Activated CD4-positive, CD25-positive, alpha-beta regulatory T cell treated with anti-CD3 and anti-CD28 coated beads, Interleukin-2, amount 50 U/mL, for 72 hours (primary cell): ENCODE results near the gene LCA5L.
"Not testable (repeated sequence)": the region's sequence is repeated elsewhere in the genome, so short reads cannot be mapped to it uniquely, and the experiment has no call there.

Source experiments
- DNase-seq: peaks from one replicate; pipeline ENCODE4 v3.0.0; 2021

The LCA5L gene

DNA sequence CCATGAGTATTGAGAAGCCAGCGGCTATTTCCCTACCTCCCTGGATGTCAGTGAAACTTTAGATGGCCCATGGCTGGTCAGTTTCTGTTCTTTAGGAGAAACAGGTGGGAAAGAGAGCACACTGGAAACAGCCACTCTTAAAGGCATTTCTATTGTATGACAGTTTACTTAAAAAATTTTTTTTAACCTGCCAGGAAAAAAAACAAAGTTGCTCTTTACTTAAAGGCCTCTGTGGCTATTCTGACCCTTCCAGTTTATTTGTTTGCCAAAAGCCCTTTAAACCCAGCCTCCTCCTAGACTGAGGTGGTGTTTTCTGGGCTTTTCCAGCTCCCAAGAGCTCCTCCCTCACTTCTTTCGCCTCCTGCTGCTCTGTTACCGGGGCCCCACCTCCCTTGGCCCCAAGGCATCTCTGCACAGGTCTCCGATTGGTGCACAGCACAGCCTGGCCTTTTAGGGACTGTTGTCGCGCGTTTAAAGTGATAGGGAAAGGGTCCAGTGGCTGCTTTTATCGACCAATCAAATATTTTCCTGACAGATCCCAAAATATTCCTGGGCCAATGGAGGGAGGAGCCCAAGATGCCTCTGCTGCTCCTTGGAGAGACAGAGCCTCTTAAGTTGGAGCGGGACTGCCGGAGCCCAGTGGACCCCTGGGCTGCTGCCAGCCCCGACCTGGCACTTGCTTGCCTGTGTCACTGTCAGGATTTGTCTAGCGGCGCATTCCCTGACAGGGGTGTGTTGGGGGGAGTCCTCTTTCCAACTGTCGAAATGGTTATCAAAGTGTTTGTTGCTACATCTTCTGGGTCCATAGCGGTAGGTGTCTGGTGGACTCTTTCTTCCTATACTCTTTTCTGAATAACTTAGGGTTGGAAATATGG is 6.0 kb upstream of the LCA5L start, which contains the start of gene SH3BGR:
SH3BGR (plus strand) TSS at position 639 of the 875 bp plus-strand sequence; CDS start at position 766, 127 bp downstream.
- DNase-seq, result no peak

DNA sequence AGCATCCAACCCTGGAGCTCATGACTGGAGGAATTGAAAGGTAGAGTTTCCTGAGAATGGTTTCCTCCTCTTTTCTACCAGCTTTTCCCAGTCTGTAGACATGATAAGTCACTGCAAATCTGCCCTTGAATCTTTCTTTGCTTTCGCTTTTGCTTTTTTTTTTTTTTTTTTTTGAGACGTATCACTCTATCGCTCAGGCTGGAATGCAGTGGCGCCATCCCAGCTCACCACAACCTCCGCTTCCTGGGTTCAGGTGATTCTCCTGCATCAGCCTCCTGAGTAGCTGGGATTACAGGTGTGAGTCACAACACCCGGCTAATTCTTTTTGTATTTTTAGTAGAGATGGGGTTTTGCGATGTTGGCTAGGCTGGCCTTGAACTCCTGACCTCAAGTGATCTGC is 1.7 kb upstream of the LCA5L start:
- DNase-seq, result no peak

- no peak for DNase-seq
Observed at GRCh38 chr21:39444421-39445180, 977 bp downstream of the LCA5L start.

GRCh38 chr21:39441502-39442475 is 3.8 kb downstream of the LCA5L start:
- no peak for DNase-seq

GRCh38 chr21:39439232-39439631 is 6.3 kb downstream of the LCA5L start:
- no peak for DNase-seq

DNA sequence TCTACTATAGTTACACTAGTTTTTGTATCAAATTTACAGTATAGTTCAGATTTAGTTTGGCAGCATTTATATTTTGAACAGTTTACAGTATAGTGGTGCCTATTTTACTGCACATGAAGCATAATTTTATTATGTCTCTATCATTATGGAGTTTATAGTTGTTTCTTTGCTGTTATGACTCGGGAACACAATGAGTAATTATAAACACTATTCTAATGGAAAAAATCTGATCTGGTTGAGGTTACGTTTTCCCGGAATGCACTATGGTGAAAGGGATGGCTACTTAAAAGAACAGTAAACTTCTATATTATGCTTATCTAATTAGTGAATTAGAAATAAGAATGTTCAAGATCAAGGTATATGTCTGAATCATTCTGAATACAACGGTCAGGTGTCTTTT is 10.6 kb downstream of the LCA5L start:
- DNase-seq, result no peak

DNA sequence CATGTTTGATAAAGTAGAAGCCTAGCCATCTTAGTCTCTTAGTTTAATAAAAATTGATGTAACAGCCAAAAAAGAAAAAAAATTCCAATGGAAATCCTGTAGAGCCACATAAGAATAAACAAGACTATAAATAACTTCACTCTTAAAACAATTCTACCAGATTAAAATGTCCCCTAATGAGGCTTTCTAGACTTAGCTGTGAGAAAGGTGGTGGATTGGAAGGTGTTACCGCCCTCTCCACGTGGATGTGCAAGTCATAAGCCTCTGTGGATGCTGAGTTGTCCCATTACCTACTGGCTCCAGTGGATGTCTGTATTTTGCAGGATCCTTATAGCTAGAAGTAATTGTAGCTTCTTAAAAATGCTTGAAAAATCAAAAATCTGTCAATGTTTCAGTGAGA is 14.6 kb downstream of the LCA5L start:
- no peak for DNase-seq

DNA sequence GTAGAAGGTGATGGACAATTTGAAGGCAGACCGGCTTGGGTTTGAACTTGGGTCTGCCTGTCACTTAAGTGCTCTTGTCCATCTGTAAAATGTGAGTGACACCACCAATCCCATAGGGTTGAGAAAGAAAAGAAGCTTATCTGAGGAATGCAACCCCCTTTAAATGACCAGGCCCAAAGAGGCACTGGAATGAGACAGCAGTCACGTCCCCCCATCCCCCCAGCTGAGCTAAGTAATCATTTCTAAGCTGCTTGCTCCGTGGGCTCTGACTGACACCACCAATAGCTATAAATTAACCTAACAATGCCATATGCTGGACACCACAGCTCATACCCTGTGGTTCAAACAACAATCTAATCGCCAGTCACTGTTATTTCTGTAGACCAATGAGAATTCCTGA is 15.1 kb downstream of the LCA5L start:
- no peak for DNase-seq

- DNase-seq, result no peak
Observed at GRCh38 chr21:39430016-39430415, 15.6 kb downstream of the LCA5L start.

DNA sequence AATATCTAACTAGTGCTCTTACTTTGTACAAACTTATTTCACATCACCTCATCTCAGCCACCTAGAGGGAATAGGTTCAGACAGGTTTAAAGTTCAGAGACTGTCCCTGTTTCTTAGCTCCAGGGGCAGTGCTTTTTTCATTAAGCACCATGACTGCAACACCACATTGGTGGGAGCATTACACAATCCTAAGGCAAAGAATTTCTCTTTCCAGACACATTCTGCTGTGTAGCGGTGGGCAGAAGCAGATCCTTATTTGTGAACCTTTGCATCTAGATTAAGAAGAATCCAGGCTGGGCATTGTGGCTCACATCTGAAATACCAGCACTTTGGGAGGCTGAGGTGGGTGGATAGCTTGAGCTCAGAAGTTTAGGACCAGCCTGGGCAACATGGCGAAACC is 16.1 kb downstream of the LCA5L start:
- DNase-seq, result no peak

- no peak for DNase-seq
Observed at GRCh38 chr21:39422527-39423241, 22.9 kb downstream of the LCA5L start.

- not testable (repeated sequence) for DNase-seq
Observed at GRCh38 chr21:39419204-39419603, 26.4 kb downstream of the LCA5L start.

GRCh38 chr21:39406065-39406464 is 39.5 kb downstream of the LCA5L start:
- DNase-seq, result no peak

DNA sequence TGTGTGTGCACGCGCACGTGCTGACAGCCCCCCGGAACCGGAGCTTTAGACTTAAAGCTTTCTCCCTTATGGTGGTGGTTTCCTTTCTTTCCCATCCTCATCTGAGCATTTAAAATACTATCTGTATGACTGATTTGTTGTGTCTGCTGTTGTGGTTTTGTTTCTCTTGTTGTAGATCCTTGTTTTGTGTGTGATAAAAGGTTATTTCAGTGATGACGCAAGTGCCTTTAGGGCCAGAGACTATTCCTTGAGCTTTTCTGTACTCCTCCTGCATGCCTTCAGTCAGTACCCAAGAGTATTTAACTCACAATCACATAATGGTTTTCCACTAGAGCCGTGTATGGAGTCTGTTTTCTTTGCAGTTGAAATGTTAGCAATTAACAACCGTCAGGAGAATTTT is 45.4 kb downstream of the LCA5L start:
- no peak for DNase-seq

DNA sequence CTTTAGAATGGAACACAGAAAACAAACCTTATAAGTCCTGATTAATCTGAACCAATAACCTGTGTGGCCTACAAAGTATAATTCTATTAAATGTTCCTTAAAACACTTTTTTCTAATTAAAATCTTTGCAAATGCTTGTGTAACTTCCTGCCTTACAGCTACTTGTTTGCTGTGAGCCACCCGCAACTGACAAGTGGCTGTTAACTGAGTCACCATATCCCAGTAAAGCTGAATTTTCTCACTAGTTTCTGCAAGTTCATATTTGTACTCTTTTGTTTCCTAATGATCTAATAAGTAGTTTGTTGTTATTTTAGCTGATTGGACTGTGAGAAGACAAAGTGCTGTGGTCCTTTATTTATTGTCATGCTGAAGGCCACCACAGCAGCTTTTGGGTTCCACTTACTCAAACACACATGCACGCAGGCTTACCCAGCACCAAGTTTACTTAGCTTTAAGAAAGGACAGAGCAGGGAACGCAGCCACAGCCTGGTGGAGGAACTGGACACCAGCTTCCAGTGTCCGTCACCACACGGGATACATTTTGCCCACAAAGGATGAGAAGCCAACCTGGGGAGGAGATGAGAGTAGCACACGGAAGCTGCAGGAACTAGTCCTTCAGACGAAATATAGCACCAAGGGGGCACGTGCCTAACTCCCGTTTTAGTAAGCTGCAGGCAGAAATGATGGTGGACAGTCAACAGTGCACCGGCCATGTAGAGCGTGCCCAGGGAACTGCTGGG is 47.8 kb downstream of the LCA5L start:
- no peak for DNase-seq

GRCh38 chr21:39392981-39393380 is 52.6 kb downstream of the LCA5L start:
- DNase-seq, result no peak

DNA sequence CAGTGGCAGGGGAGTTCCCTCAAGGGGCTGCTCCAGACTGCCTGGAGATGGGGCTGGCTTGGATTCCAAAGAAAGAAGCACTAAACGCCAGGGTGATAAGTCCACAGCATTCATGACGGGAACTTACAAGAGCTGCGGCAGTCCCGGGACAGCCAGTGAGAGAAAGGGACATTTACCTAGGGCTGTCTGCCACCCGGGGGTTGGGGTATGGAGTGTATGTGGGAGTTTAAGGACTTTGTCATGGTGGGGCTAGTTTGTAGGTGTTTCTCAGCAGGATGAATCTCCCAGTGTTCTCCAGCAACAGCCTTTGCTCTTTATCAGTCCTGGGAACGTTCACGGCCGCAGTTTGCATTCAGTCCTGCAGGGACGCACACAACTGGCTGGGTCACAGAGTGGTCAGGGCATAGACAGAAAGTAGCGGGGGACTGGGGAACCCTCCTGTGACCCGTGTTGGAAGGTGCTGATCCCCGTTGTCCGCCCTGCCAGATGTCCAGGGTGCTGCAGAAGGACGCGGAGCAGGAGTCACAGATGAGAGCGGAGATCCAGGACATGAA is 55.3 kb downstream of the LCA5L start:
- DNase-seq, result no peak

- DNase-seq, result no peak
Observed at GRCh38 chr21:39388811-39389155, 56.8 kb downstream of the LCA5L start.

DNA sequence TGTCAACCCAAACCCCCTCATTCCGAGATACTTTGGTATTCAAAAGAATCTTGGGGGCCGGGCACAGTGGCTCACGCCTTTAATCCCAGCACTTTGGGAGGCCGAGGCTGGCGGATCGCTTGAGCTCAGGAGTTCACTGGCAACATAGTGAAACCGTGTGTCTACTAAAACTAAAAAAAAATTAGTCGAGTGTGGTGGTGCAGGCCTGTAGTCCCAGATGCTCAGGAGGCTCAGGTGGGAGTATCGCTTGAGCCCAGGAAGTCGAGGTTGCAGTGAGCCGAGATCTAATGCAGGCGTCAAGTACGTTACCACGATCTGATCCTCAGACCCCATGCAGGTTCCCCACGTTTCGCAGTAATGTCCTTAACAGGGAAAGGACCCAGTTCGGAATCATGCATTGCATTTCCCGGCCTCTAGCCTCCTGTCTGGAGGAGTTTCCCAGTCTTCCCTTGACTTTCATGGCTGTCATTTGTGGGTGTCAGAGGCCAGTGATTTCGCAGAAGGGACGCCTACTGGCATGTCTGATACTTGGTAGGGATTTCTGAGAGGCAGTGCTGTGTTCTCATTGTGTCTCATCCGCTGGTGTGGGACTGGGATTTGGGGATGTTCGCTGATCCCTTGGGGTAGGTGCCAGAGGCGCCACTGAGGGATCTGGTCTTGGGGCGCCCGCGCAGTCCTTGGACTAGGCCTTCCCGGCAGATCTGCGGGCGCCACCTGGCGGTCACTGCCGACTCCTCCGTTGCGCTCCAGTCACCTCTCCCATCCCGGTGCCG is 57.4 kb downstream of the LCA5L start:
- DNase-seq, result peak; percentile 94

DNA sequence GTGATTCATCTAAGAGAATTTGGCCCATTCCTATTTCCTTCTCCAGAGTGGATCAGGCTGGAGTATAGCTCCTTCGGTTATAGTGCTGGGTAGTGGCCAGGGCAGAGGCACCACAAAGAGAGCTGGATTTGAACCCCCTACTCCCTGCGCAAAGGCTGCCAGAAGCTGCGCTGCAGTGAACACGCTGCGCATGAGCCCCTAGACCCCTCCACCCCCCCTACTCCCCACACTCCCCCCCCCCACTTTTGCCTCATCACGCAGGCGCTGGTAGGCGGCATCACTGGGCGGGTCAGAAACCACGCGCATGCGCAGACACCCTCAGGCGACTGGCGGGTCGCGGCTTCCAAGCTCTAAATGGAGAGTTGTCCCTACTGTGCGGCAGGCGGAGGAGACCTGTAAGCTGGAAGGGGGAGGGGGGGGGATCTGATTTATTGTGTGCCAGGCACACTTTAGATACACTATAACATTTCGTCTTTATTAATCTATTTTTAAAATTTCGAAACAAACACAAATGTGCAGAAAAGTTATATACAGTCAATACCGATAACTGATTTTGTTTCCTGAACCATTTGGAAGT is 58.0 kb downstream of the LCA5L start:
- peak; percentile 90 for DNase-seq
